Fibroblast of villous mesenchyme (primary cell): ENCODE measurements around the gene LAMA4. TPM values are rescaled to one million over a fixed set of nuclear protein-coding genes. Genes with fewer than 3 reads are reported as not detected.

ENCODE experiments used
- DNase-seq: peaks from one replicate; pipeline ENCODE4 v3.0.0-alpha.2; 2010; ENCODE audit warnings: low read depth
- H3K4me3 ChIP-seq: 2 replicates; pipeline ENCODE4 v1.5.1; 2011; ENCODE audit warnings: low read depth, mild to moderate bottlenecking, low read length
- CTCF ChIP-seq: IDR thresholded peaks from 2 replicates; pipeline ENCODE4 v1.5.1; 2012; ENCODE audit warnings: low read depth, mild to moderate bottlenecking, low read length; ENCODE audit not compliant: insufficient read depth
- total RNA-seq: library from RNA; depleted of rRNA; stranded (reverse); fragments of >200 nt; gene quantifications from 2 replicates; pipeline ENCODE4 v1.2.3, GENCODE V29; 2012

Gene LAMA4
- total RNA-seq, 1 donor, result 481 TPM

GRCh38 chr6:112275365-112275764 lies 21.0 kb upstream of the LAMA4 start:
- no peak overlapping the region for H3K4me3 ChIP-seq
- no peak for DNase-seq
- TF ChIP-seq CTCF, result no peak

- H3K4me3 ChIP-seq, result no peak overlapping the region
- no peak for TF ChIP-seq CTCF
- DNase-seq, result no peak
These were observed 20.4 kb upstream of the LAMA4 start for GRCh38 chr6:112274774-112275173.

GRCh38 chr6:112272799-112273198 lies 18.4 kb upstream of the LAMA4 start:
- no peak overlapping the region for H3K4me3 ChIP-seq
- no peak for DNase-seq
- TF ChIP-seq CTCF, result no peak

- no peak for TF ChIP-seq CTCF
- no peak overlapping the region for H3K4me3 ChIP-seq
- DNase-seq, result no peak
These were observed 16.4 kb upstream of the LAMA4 start for GRCh38 chr6:112270756-112271155.

GRCh38 chr6:112269979-112270566 lies 15.7 kb upstream of the LAMA4 start:
- no peak overlapping the region for H3K4me3 ChIP-seq
- no peak for TF ChIP-seq CTCF
- DNase-seq, result peak; percentile 19

- H3K4me3 ChIP-seq, result no peak overlapping the region
- peak; percentile 41 for TF ChIP-seq CTCF
- no peak for DNase-seq
These were observed 14.7 kb upstream of the LAMA4 start for GRCh38 chr6:112269114-112269513.

- no peak overlapping the region for H3K4me3 ChIP-seq
- TF ChIP-seq CTCF, result no peak
- no peak for DNase-seq
These were observed 14.3 kb upstream of the LAMA4 start for GRCh38 chr6:112268654-112269053.
